Measurements from ENCODE around the gene ZNF280D. TPM values are rescaled to one million over a fixed set of nuclear protein-coding genes. Genes with fewer than 3 reads are reported as not detected.

ZNF280D gene
- total and polyA plus RNA-seq, 2 of the 8 experiments (the other 6 are each of a cell fraction or from before 2014, with no cell fraction given): 7.4 to 27.5 TPM

- no peaks in the 10 kb centered on the region for H3K4me1 ChIP-seq (replicated peaks in 1 of 4; ENCODE audit: control insufficient read depth in 3 of 4, insufficient read depth in 4 of 4, low read length in 3 of 4)
- H4K8ac ChIP-seq (ENCODE audit: extremely low read depth, insufficient read depth, low read length): no peak overlapping the region
- H2BK12ac ChIP-seq (ENCODE audit: low read depth, low read length): no peak overlapping the region
- H3K9me3 ChIP-seq (ENCODE audit: insufficient read depth in 2 of 2, low read depth in 1 of 2, low read length in 1 of 2): no peaks in the 10 kb centered on the region
- CTCF ChIA-PET (ENCODE audit: partially characterized antibody): no interaction called here
- H3K4ac ChIP-seq (replicated peaks; ENCODE audit: insufficient read length, low read depth, low read length): no peak overlapping the region
- H3K27me3 ChIP-seq (replicated peaks in 1 of 4; ENCODE audit: control insufficient read depth in 3 of 4, extremely low read depth in 1 of 4, insufficient read depth in 3 of 4, low read length in 3 of 4): no peaks in the 10 kb centered on the region
- POLR2A ChIA-PET (ENCODE audit: partially characterized antibody): no interaction called here
- H2AFZ ChIP-seq (ENCODE audit: low read length): no peak overlapping the region
- H3K14ac ChIP-seq (ENCODE audit: insufficient read length): no peak overlapping the region
- no peak overlapping the region for H2BK5ac ChIP-seq (ENCODE audit: low read depth, low read length)
- no peak overlapping the region for H3K56ac ChIP-seq (replicated peaks; ENCODE audit: insufficient read length, low read depth, low read length)
- no peak overlapping the region for H2BK15ac ChIP-seq (ENCODE audit: low read length)
- no peak overlapping the region for H2AK5ac ChIP-seq (ENCODE audit: low read depth, low read length)
- no peaks in the 10 kb centered on the region for H3K23me2 ChIP-seq (ENCODE audit: low read depth, low read length)
- H4K91ac ChIP-seq (replicated peaks; ENCODE audit: insufficient read length, low read length): no peak overlapping the region
- no peak overlapping the region for H2BK120ac ChIP-seq (replicated peaks; ENCODE audit: low read depth, low read length)
- no peak overlapping the region for H3K4me2 ChIP-seq (ENCODE audit: insufficient read depth in 1 of 2, low read depth in 2 of 2, low read length in 2 of 2)
- H2BK20ac ChIP-seq (ENCODE audit: low read length): no peak overlapping the region
- 91% methylated on average over 1 of the region's 1 CpG; no CpG with 5 or more reads in 1 of the 2 experiments for WGBS, 2 experiments (ENCODE audit: extremely low coverage in 1 of 2, insufficient coverage in 1 of 2, insufficient read length in 1 of 2, insufficient replicate concordance in 2 of 2, low coverage in 1 of 2, low lambda C conversion rate in 2 of 2, missing lambda C conversion rate in 1 of 2)
- H4K5ac ChIP-seq (ENCODE audit: insufficient read length, low read depth, low read length): no peak overlapping the region
- H3K36me3 ChIP-seq (ENCODE audit: control insufficient read depth in 2 of 4, insufficient read depth in 4 of 4, low read length in 3 of 4): peaks cover 0 to 5% (median 0%) of the 10 kb centered on the region in 4 experiments; a peak in 1 of 8 replicates
- no peak overlapping the region for H3K23ac ChIP-seq (ENCODE audit: insufficient read length)
- no peak overlapping the region for H3K9ac ChIP-seq (replicated peaks in 1 of 4; ENCODE audit: extremely low read depth in 1 of 4, low read depth in 3 of 4, low read length in 3 of 4)
- H3K4me3 ChIP-seq (ENCODE audit: extremely low read depth in 1 of 4, insufficient read depth in 2 of 4, low read depth in 3 of 4, low read length in 4 of 4): no peak overlapping the region
- H3K27ac ChIP-seq (ENCODE audit: low read depth, low read length): no peak overlapping the region
- no peaks in the 10 kb centered on the region for H3K79me2 ChIP-seq (ENCODE audit: control insufficient read depth in 1 of 2, insufficient read depth in 2 of 2, low read length in 2 of 2)
- FAIRE-seq: no peak
- DNase-seq (ENCODE audit: low read depth in 1 of 2, low spot score in 2 of 2): no peak
- H3K18ac ChIP-seq (ENCODE audit: extremely low read depth, low read length): no peak overlapping the region
- H4K20me1 ChIP-seq (replicated peaks in 1 of 2; ENCODE audit: control insufficient read depth in 1 of 2, insufficient read depth in 2 of 2, low read length in 2 of 2): no peaks in the 10 kb centered on the region
- H3K79me1 ChIP-seq (ENCODE audit: low read depth, low read length): no peaks in the 10 kb centered on the region
- TF ChIP-seq TAF1 (IDR thresholded peaks at IDR 0.05; ENCODE audit: low read depth, low read length) (no peak), CTBP2 (IDR thresholded peaks at IDR 0.05; ENCODE audit: borderline replicate concordance, insufficient read depth, insufficient read length, low read length) (no peak), CTCF (IDR thresholded peaks at IDR 0.05; ENCODE audit: control extremely low read depth in 1 of 3, insufficient read depth in 1 of 3, low read depth in 1 of 3, low read length in 3 of 3) (no peak), RXRA (IDR thresholded peaks at IDR 0.05; ENCODE audit: insufficient read depth, low read depth, low read length) (no peak), TBP (IDR thresholded peaks at IDR 0.05; ENCODE audit: low read depth, low read length) (no peak), CHD2 (IDR thresholded peaks at IDR 0.05; ENCODE audit: low read length) (no peak), CREB1 (IDR thresholded peaks at IDR 0.05) (no peak), POLR2A (IDR thresholded peaks at IDR 0.05; ENCODE audit: control extremely low read depth in 1 of 2, low read depth in 2 of 2, low read length in 2 of 2) (no peak), ASH2L (IDR thresholded peaks at IDR 0.05; ENCODE audit: low read length) (no peak), RBBP5 (IDR thresholded peaks at IDR 0.05; ENCODE audit: borderline replicate concordance, low read depth, low read length) (no peak), RAD21 (IDR thresholded peaks at IDR 0.05 in 1 of 2, conservative IDR thresholded peaks at IDR 0.05 in 1 of 2; ENCODE audit: low read depth in 2 of 2, low read length in 2 of 2) (no peak), TEAD4 (IDR thresholded peaks at IDR 0.05; ENCODE audit: low read depth, low read length) (no peak), SAP30 (IDR thresholded peaks at IDR 0.05; ENCODE audit: insufficient read depth, insufficient replicate concordance, low read length) (no peak)
These were observed 79.1 kb downstream of the ZNF280D start for GRCh38 chr15:56654216-56654615.

Measured in H1 (cell line).